Coronary artery (tissue), 2 donors: ENCODE measurements around the gene LST1.
"Not testable (repeated sequence)": the region's sequence is repeated elsewhere in the genome, so short reads cannot be mapped to it uniquely, and the experiment has no call there.

Experiments
- DNase-seq: peaks from one replicate; pipeline ENCODE4 v3.0.0-alpha.2; 2017; ENCODE audit warnings: low spot score
- H3K27ac ChIP-seq, 2 donors: fragments of 200-600 bp; sonication (generic); one replicate each; pipeline ENCODE4 v1.5.1; 2016 to 2019
- H3K4me3 ChIP-seq: fragments of 200-600 bp; sonication (generic); 2 replicates; pipeline ENCODE4 v1.5.1; 2016; ENCODE audit warnings: mild to moderate bottlenecking, moderate library complexity
- TF ChIP-seq, protein P1 (sequence below): fragments of 200-600 bp; sonication (generic); IDR thresholded peaks from one replicate; pipeline ENCODE4 v1.5.1; 2019; ENCODE audit warnings: antibody characterized with exemption

Gene LST1

DNA sequence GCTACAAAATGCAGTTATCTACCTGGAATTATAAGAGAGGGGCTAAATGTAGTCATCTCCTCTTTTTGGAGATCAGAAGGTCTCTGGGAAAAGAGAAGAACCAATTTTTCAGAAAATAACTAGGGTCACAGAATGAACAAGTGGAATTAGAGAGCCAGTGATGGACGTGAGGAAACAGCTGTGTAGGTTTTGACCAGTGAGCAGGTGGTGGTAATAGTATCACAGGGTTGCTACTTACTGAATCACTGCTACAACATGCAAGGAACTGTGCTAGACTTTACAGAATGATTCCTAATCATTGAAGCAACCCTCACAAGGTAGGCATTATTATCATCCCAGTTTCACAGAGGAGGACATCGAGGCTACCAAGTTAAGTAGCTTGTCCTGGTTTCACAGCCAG, 41.4 kb upstream of the LST1 start:
- Histone ChIP-seq H3K4me3 (no peak overlapping the region), H3K27ac (no peak overlapping the region)
- no peak for DNase-seq
- TF ChIP-seq, protein P1, sequence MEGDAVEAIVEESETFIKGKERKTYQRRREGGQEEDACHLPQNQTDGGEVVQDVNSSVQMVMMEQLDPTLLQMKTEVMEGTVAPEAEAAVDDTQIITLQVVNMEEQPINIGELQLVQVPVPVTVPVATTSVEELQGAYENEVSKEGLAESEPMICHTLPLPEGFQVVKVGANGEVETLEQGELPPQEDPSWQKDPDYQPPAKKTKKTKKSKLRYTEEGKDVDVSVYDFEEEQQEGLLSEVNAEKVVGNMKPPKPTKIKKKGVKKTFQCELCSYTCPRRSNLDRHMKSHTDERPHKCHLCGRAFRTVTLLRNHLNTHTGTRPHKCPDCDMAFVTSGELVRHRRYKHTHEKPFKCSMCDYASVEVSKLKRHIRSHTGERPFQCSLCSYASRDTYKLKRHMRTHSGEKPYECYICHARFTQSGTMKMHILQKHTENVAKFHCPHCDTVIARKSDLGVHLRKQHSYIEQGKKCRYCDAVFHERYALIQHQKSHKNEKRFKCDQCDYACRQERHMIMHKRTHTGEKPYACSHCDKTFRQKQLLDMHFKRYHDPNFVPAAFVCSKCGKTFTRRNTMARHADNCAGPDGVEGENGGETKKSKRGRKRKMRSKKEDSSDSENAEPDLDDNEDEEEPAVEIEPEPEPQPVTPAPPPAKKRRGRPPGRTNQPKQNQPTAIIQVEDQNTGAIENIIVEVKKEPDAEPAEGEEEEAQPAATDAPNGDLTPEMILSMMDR = no peak

DNA sequence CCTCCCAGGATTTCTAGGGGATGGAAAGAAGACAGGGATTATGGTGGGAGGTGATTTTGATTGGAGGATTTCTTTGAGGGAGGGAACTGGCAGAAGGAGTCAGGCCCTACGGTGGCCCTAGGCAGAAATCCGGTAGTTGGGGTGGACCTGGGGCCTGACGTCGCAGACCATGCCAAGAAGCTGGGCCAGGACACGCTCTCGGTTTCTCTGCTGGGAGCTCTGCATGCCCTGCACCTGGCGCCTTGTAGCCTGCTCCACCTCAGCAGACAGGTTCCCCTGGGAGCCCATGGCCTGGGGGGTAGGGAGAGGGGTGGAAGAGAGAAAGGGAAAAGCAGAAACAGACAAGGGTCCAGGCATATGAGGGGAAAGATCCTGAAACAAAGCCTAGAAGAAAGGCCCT, 40.8 kb upstream of the LST1 start:
- TF ChIP-seq, protein P1 = no peak
- no peak overlapping the region for H3K27ac ChIP-seq
- no peak for DNase-seq
- no peak overlapping the region for H3K4me3 ChIP-seq

DNA sequence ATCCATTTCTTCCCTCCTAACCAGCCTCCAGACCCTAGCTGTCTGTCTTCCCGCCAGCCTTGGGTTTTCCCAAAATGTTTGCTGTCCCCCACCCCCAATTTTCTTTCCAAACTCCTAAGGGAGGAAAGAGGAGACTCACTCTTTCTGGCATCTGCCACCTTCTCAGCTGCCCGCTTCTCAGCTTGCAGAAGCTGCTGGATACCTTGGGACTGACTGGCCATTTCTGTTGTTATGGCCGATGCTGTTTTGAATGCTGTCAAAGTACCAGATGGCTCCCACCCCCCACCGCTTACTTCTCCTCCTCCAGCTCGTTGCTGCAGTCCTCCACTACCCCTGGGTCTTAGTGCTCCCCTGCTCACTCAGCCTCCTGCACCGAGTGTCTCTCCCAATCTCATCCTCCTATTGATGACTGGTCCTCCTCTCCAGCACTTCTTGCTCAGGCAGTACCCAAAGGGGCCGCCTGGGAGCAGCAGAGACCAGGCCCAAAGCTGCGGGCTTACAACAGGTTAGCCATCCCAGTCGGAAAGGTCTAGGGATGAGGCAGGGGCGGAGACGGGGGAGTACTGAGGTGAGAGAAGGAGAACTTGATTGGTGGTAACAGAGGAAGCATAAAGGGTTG, 39.6 kb upstream of the LST1 start, which contains the start of gene ATP6V1G2:
ATP6V1G2 (minus strand) TSS at position 270 of the 619 bp plus-strand sequence; CDS start at position 221, 49 bp downstream.
- H3K27ac ChIP-seq = peak within 1 kb of the TSS; percentile 77 to 83
- TF ChIP-seq, protein P1 = peak; percentile 97
- H3K4me3 ChIP-seq = peak within 1 kb of the TSS; percentile 65
- DNase-seq = peak; percentile 94

DNA sequence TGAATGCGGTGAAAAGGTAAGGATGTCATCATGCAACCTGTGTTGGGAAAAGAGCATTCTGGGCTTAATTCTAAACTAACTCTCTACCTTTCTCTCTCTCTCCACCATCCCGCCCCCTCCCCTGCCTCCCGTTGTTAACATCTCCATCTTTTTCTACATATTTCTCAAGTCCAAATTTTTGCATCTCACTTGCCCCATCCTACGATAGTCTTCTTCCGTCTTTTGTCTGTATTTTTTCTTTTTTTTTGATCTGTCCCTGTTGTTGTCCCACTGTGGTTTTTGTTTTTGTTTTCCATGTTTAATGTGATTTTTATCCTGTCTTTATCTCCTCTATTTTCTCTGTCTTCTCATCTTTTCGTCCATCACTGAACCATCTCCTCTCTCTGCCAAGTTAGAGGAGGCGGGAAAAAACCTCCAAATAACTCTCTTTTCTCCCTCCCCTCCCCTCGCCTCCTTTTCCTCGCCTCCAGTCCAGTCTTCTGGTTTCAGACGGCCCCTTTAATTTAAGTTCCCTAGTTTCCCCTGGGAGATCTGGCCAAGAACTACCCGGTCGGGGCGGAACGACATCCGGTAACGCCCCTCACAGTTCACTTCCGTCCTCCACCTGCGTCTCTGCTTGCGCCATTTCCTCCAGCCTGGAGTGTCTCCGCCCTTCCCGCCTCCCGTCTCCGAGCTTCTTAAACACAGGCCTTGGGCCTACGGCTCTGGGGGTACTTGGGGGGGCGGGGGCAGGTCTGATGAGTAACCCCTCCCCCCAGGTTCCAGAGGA, 38.9 kb upstream of the LST1 start, which contains the start of gene NFKBIL1:
NFKBIL1 (plus strand) TSS at position 651 of the 769 bp plus-strand sequence; CDS start at position 738, 87 bp downstream.
- Histone ChIP-seq H3K4me3 (peak within 1 kb of the TSS; percentile 65), H3K27ac (peak within 1 kb of the TSS; percentile 77 to 83)
- TF ChIP-seq, protein P1 = no peak
- DNase-seq = peak; percentile 98

DNA sequence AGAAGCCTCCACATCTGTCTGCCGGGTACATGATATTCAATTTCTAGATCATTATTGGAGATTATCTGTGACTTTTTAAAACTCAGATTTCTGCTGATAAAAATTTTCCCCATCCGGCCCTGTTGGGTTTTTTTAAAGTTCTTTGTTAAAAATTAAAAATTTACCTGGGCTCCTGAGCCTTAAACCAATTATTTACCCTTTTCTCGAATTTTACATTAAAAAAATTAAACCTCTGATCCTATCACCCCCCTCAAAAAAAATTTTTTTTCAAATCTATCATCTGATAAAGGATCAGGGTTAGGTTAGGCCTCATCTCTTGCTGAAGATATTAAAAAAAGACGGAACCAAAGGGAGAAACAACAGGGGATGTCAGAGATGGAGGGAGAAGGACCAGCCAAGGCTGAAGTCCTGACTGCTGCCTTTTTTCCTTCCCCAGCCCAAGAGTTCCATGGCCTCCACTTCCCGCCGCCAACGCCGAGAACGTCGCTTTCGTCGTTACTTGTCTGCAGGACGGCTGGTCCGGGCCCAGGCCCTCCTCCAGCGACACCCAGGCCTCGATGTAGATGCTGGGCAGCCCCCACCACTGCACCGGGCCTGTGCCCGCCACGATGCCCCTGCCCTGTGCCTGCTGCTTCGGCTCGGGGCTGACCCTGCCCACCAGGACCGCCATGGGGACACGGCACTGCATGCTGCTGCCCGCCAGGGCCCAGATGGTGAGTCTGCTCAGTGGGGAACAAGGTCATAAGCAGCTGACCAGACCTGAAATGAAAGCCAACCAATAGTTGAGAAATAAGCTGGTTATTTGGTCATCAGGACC, 38.1 kb upstream of the LST1 start:
- H3K27ac ChIP-seq = peak overlapping the region; percentile 77 to 83

DNA sequence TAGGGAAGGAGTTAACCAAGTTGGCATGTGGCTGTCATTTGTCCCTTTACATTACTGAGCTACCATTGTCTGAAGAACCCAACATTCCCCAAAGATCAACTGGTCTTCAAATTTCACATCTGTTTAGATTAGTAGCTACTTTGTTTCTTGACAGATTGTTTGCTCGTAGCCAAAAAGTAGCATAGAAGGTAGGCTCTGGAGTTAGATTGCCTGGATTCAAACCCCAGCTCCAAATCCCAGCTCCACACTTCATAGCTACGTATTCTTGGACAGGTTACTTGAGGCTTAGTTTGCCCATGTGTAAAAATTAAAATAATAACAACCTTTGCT, 37.6 kb upstream of the LST1 start:
- Histone ChIP-seq H3K4me3 (peak overlapping the region; percentile 65), H3K27ac (peak overlapping the region; percentile 77 to 83)
- DNase-seq = no peak
- TF ChIP-seq, protein P1 = no peak

More for the DNA sequence above, 38.1 kb upstream of the LST1 start:
- TF ChIP-seq, protein P1 = no peak
- peak overlapping the region; percentile 65 for H3K4me3 ChIP-seq
- no peak for DNase-seq

DNA sequence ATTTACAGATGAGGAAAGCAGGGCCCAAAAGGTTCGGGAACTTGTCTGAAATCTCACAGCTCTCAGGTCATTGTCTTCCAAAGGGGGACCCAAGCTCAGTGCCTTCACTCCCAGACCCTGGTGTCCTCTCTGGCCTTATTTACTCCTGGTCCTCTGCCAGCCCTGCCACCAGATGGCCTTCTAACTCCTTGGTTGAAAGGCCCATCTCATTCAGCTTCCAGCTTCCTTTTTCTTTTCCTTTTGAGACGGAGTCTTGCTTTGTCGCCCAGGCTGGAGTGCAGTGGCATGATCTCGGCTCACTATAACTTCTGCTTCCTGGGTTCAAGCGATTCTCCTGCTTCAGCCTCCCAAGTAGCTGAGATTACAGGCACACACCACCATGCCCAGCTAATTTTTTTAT, 34.7 kb upstream of the LST1 start:
- not testable (repeated sequence) for H3K27ac ChIP-seq, H3K4me3 ChIP-seq, DNase-seq
